Thyroid gland (tissue), 4 donors: ENCODE measurements around the gene HS6ST3. TPM values are rescaled to one million over a fixed set of nuclear protein-coding genes. Genes with fewer than 3 reads are reported as not detected.

ENCODE experiments used
- DNase-seq, 2 donors: peaks; one replicate each; pipeline ENCODE4 v3.0.0-alpha.2; 2019
- H3K27ac ChIP-seq, 3 donors: fragments of 200-600 bp; sonication (generic); 1 replicate in 2 of 3; 2 replicates in 1 of 3; pipeline ENCODE4 v1.5.1; 2016 to 2019; ENCODE audit warnings: mild to moderate bottlenecking in 1 of 3, moderate library complexity in 1 of 3
- H3K27me3 ChIP-seq: fragments of 200-600 bp; sonication (generic); one replicate; pipeline ENCODE4 v1.5.1; 2019
- H3K36me3 ChIP-seq, 2 donors: fragments of 200-600 bp; sonication (generic); one replicate each; pipeline ENCODE4 v1.5.1; 2016 to 2019
- H3K4me1 ChIP-seq, 2 donors: fragments of 200-600 bp; sonication (generic); one replicate each; pipeline ENCODE4 v1.5.1; 2017 to 2019
- H3K4me3 ChIP-seq, 3 donors: fragments of 200-600 bp; sonication (generic); replicated peaks in 1 of 3; 1 replicate in 2 of 3; 2 replicates in 1 of 3; pipeline ENCODE4 v1.5.1; 2016; ENCODE audit warnings: mild to moderate bottlenecking in 1 of 3
- H3K9me3 ChIP-seq: fragments of 200-600 bp; sonication (generic); one replicate; pipeline ENCODE4 v1.5.1; 2017
- CTCF ChIP-seq, 6 experiments: fragments of 200-600 bp in 3 of 6; fragments of 450-650 bp in 3 of 6; sonication (generic) in 3 of 6; IDR thresholded peaks; one replicate each; pipeline ENCODE4 v1.5.1; 2016 to 2019; ENCODE audit warnings: antibody characterized with exemption in 6 of 6, mild to moderate bottlenecking in 2 of 6, inconsistent platforms in 1 of 6, moderate library complexity in 1 of 6
- POLR2A ChIP-seq, 2 donors: fragments of 450-650 bp; IDR thresholded peaks; one replicate each; pipeline ENCODE4 v1.6.1; 2017; ENCODE audit warnings: antibody characterized with exemption in 2 of 2, mild to moderate bottlenecking in 2 of 2, moderate library complexity in 1 of 2
- WGBS, 2 donors: methylation state at CpG; one replicate each; pipeline ENCODE4 v1.1.5; 2017; 5-methylcytosine and 5-hydroxymethylcytosine counted together
- intact Hi-C: fragments of 100-400 bp; cut with DNase I; formaldehyde crosslinking; loops from one replicate; pipeline ENCODE4 v1.15.1; 2023
- total RNA-seq, 4 donors: library from RNA; depleted of rRNA; stranded (reverse); fragments of >200 nt; gene quantifications; one replicate each; pipeline ENCODE4 v1.2.3, GENCODE V29; 2016

HS6ST3 gene
- total RNA-seq, 4 donors from 2014 or later = 2.0 to 5.8 (median 5.0) TPM

- H3K4me1 ChIP-seq = peaks cover 20 to 29% of the 10 kb centered on the region in 2 donors
- no peak overlapping the region for H3K4me3 ChIP-seq
- H3K9me3 ChIP-seq = no peaks in the 10 kb centered on the region
- H3K27ac ChIP-seq = peak overlapping the region; percentile 13 to 67 (median 58)
- TF ChIP-seq POLR2A (IDR thresholded peaks at IDR 0.05) (no peak), CTCF (IDR thresholded peaks at IDR 0.05) (no peak)
- peak; percentile 74 to 79 for DNase-seq
- intact Hi-C loops = no loop called here
- WGBS, 2 donors = 8 to 15% methylated on average over 4 of the region's 4 CpGs
- H3K36me3 ChIP-seq = no peaks in the 10 kb centered on the region
- H3K27me3 ChIP-seq = no peaks in the 10 kb centered on the region
Measured at GRCh38 chr13:96835546-96835945, 745.6 kb downstream of the HS6ST3 start.

GRCh38 chr13:96836733-96837132 lies 746.8 kb downstream of the HS6ST3 start:
- no peak overlapping the region for H3K27ac ChIP-seq
- peaks cover 20 to 29% of the 10 kb centered on the region in 2 donors for H3K4me1 ChIP-seq
- no peaks in the 10 kb centered on the region for H3K27me3 ChIP-seq
- WGBS, 2 donors = 87 to 91% methylated on average over 1 of the region's 1 CpG
- H3K9me3 ChIP-seq = no peaks in the 10 kb centered on the region
- H3K4me3 ChIP-seq = no peak overlapping the region
- no peaks in the 10 kb centered on the region for H3K36me3 ChIP-seq
- DNase-seq = no peak
- intact Hi-C loops = no loop called here
- TF ChIP-seq CTCF (IDR thresholded peaks at IDR 0.05) (no peak), POLR2A (IDR thresholded peaks at IDR 0.05) (no peak)

GRCh38 chr13:96837809-96838208 lies 747.9 kb downstream of the HS6ST3 start:
- 89 to 92% methylated on average over 1 of the region's 1 CpG for WGBS, 2 donors
- TF ChIP-seq POLR2A (IDR thresholded peaks at IDR 0.05) = no peak
- TF ChIP-seq CTCF (IDR thresholded peaks at IDR 0.05) = no peak

GRCh38 chr13:96844195-96844594 lies 754.3 kb downstream of the HS6ST3 start:
- H3K27ac ChIP-seq = no peak overlapping the region
- intact Hi-C loops = no loop called here

More at GRCh38 chr13:96837809-96838208, 747.9 kb downstream of the HS6ST3 start:
- Histone ChIP-seq H3K4me3 (no peak overlapping the region), H3K27ac (no peak overlapping the region), H3K4me1 (peaks cover 20 to 29% of the 10 kb centered on the region in 2 donors), H3K36me3 (no peaks in the 10 kb centered on the region), H3K9me3 (no peaks in the 10 kb centered on the region), H3K27me3 (no peaks in the 10 kb centered on the region)
- no peak for DNase-seq
- intact Hi-C loops = no loop called here

GRCh38 chr13:96844616-96845015 lies 754.7 kb downstream of the HS6ST3 start:
- no peak for TF ChIP-seq CTCF (IDR thresholded peaks at IDR 0.05)
- no peak for TF ChIP-seq POLR2A (IDR thresholded peaks at IDR 0.05)
- H3K27ac ChIP-seq = no peak overlapping the region
- H3K4me3 ChIP-seq = no peak overlapping the region
- H3K4me1 ChIP-seq = no peaks in the 10 kb centered on the region
- H3K9me3 ChIP-seq = no peaks in the 10 kb centered on the region
- no peaks in the 10 kb centered on the region for H3K36me3 ChIP-seq
- WGBS, 2 donors = 88 to 93% methylated on average over 1 of the region's 1 CpG
- no peaks in the 10 kb centered on the region for H3K27me3 ChIP-seq
- intact Hi-C loops = no loop called here
- no peak for DNase-seq

More at GRCh38 chr13:96844195-96844594, 754.3 kb downstream of the HS6ST3 start:
- no peak for DNase-seq
- no peaks in the 10 kb centered on the region for H3K4me1 ChIP-seq
- no peaks in the 10 kb centered on the region for H3K36me3 ChIP-seq
- H3K4me3 ChIP-seq = no peak overlapping the region
- no peaks in the 10 kb centered on the region for H3K9me3 ChIP-seq
- no peak for TF ChIP-seq CTCF (IDR thresholded peaks at IDR 0.05)
- TF ChIP-seq POLR2A (IDR thresholded peaks at IDR 0.05) = no peak
- H3K27me3 ChIP-seq = no peaks in the 10 kb centered on the region
